Anterior cingulate cortex (tissue), 58 donors: ENCODE measurements around the gene MAP2K3.

ENCODE experiments used
- DNase-seq, 58 donors: peaks; one replicate each; lab custom pipeline; 2025; lab: John Stamatoyannopoulos, UW

Gene MAP2K3

GRCh38 chr17:21279582-21279981, 4.9 kb upstream of the MAP2K3 start:
- no peak for DNase-seq

GRCh38 chr17:21280081-21280518, 4.4 kb upstream of the MAP2K3 start:
- peak in 53 of 58 donors; percentile 34 to 91 (median 69) for DNase-seq

- DNase-seq, result no peak
Observed at GRCh38 chr17:21282231-21282630, 2.3 kb upstream of the MAP2K3 start.

GRCh38 chr17:21282850-21283249, 1.7 kb upstream of the MAP2K3 start:
- DNase-seq, result no peak

- peak in 4 of 58 donors; percentile 47 to 70 (median 58) for DNase-seq
Observed at GRCh38 chr17:21283482-21284318, 811 bp upstream of the MAP2K3 start.

GRCh38 chr17:21285164-21286065, 904 bp downstream of the MAP2K3 start:
- DNase-seq, result peak in 6 of 58 donors; percentile 28 to 51 (median 36)

GRCh38 chr17:21286066-21286770, 1.7 kb downstream of the MAP2K3 start:
- DNase-seq, result peak in 10 of 58 donors; percentile 26 to 53 (median 38)

- no peak for DNase-seq
Observed at GRCh38 chr17:21286909-21287702, 2.6 kb downstream of the MAP2K3 start.

- DNase-seq, result peak in 49 of 58 donors; percentile 42 to 97 (median 70)
Observed at GRCh38 chr17:21287703-21288449, 3.4 kb downstream of the MAP2K3 start.

GRCh38 chr17:21288571-21289017, 4.1 kb downstream of the MAP2K3 start:
- no peak for DNase-seq

GRCh38 chr17:21289175-21289901, 4.8 kb downstream of the MAP2K3 start:
- no peak for DNase-seq

GRCh38 chr17:21289902-21290571, 5.5 kb downstream of the MAP2K3 start:
- peak in 11 of 58 donors; percentile 21 to 78 (median 38) for DNase-seq

- no peak for DNase-seq
Observed at GRCh38 chr17:21291357-21291756, 6.8 kb downstream of the MAP2K3 start.

- no peak for DNase-seq
Observed at GRCh38 chr17:21291862-21292261, 7.4 kb downstream of the MAP2K3 start.

GRCh38 chr17:21292867-21293830, 8.6 kb downstream of the MAP2K3 start:
- no peak for DNase-seq

GRCh38 chr17:21293831-21294210, 9.3 kb downstream of the MAP2K3 start:
- no peak for DNase-seq
